GM23338 (cell line): ENCODE data around the gene KIR2DL1.
"Not testable (repeated sequence)": the region's sequence is repeated elsewhere in the genome, so short reads cannot be mapped to it uniquely, and the experiment has no call there.

Experiments
- CTCF ChIP-seq, 2 experiments: fragments of 200-600 bp in 1 of 2; sonication (generic) in 1 of 2; conservative IDR thresholded peaks; 2 replicates each; pipeline versions ENCODE4 v1.5.1 to v1.6.1; 2016 to 2017; ENCODE audit warnings: antibody characterized with exemption in 2 of 2, low read depth in 2 of 2, mild to moderate bottlenecking in 2 of 2, moderate library complexity in 1 of 2
- EZH2 ChIP-seq: fragments of 200-600 bp; sonication (generic); IDR thresholded peaks from one replicate; pipeline ENCODE4 v1.8.0; 2017; ENCODE audit warnings: antibody characterized with exemption, mild to moderate bottlenecking, low read depth; ENCODE audit not compliant: unreplicated experiment
- POLR2AphosphoS5 ChIP-seq: IDR thresholded peaks from 2 replicates; pipeline ENCODE4 v1.6.1; 2016; ENCODE audit warnings: antibody characterized with exemption, low read depth
- REST ChIP-seq: IDR thresholded peaks from one replicate; pipeline ENCODE4 v1.6.1; 2018; ENCODE audit warnings: antibody characterized with exemption; ENCODE audit not compliant: unreplicated experiment
- STAT1 ChIP-seq: IDR thresholded peaks from one replicate; pipeline ENCODE4 v1.6.1; 2016; ENCODE audit warnings: antibody characterized with exemption; ENCODE audit not compliant: unreplicated experiment

GRCh38 chr19:54769646-54770045 lies at the start of gene KIR2DL1:
- not testable (repeated sequence) for TF ChIP-seq CTCF (conservative IDR thresholded peaks at IDR 0.05; ENCODE audit: low read depth in 2 of 2); POLR2AphosphoS5; EZH2; REST; STAT1
